ENCODE measurements around the gene TMEM271.

Gene TMEM271, protein sequence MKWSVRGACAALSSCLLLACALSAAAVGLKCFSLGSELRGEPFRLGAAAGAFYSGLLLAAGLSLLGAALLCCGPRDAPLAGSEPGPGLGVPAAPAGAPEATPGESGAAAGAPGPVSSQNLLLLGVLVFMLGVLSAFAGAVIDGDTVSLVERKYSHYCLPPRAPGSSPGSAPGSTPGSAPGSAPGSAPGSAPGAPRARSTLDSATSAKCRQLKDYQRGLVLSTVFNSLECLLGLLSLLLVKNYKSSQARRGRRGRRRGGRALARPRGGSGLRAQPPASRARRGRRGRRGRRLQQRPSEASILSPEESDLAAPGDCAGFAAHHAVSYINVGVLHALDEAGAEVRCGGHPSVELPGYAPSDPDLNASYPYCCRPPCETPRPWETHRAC

DNA sequence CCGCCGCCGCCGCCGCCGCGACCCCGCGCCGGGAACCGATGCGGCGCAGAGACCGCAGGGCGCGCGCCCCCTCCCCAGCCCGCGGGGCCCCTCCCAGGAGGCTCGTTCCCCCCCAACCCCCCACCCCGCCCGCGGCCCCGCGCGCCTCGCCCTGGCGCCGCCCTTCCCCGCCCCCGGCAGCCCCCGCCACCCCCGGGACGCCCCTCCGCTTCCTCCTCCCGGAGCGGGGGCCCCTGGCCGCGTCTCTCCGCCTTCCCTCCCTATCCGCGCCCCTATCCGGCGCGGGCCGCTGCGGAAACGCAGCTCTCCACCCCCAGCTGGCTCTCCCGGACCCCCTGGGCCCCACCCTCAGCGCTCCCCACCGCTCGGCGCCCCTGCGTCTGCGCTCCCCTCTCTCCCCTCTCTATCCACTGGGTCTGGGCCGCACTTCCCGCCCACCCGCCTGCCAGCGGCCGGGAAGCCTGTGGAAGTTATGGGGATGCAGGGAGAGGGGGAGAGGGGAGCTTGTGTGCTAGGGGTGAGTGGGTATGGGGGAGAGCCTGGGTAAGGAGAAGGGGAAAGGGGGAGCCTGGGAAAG, at the start of gene TMEM271:
Gene TMEM271, minus strand, starts transcription at position 51 of the 577 bp plus-strand sequence. CDS start 233 bp downstream, outside the sequence.
- DNase-seq (ENCODE audit: low spot score) = no peak

DNA sequence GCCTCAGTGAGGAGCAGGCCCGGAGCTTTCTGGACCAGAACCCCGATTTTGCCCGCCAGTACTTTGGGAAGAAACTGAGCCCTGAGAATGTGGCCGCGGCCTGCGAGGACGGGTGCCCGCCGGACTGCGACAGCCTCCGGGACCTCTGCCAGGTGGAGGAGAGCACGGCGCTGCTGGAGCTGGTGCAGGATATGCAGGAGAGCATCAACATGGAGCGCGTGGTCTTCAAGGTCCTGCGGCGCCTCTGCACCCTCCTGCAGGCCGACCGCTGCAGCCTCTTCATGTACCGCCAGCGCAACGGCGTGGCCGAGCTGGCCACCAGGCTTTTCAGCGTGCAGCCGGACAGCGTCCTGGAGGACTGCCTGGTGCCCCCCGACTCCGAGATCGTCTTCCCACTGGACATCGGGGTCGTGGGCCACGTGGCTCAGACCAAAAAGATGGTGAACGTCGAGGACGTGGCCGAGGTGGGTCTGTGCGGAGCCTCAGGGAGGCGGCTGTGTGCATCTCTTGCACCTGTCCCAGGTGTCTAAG, 49.6 kb upstream of the TMEM271 start:
- no peak for DNase-seq (ENCODE audit: low spot score)

DNA sequence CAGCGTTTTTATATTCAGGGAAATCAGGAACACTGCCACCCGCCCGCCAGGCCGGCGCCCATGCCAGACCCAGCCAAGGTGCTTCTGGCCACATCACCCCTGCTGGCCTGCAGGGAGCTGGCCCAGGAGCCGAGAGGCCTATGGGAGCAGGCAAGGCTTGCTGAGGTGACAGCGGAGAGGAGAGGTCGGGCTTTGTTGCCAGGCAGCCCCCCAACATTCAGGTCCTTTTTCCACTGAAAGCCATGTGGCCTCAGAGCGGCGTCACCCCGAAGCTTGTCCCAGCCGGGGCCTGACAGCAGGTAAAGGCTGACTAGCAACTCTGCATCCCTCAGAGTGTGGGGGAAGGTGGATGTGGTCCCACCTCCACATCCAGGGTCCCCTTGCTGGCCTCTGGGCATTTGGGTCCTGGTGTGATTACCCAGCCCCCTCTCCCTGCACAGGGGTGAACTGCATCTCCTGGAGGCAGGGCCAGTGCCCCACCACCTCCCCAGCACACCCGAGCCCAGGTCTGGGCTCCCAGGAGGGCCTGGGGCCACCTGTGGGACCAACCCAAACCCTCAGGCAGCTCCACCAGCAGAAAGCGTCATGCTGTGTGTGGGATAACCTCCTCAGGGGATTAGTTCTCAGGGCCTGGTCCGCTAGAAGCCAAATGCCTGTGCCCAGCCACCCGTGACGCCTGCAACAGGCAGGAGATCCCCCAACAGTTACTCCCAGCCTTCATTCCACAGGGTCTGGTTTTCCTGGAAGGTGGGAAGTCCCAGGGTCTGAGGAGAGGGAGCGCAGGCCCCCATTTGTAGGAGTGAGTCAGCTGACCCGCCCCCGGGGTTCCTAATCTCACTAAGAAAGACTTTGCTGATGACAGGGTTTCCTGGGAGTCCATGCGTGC, 48.9 kb upstream of the TMEM271 start, which contains the start of gene PDE6B:
Gene PDE6B, plus strand, starts transcription at position 869 of the 886 bp plus-strand sequence. CDS start 54 bp downstream, outside the sequence.
- no peak for DNase-seq (ENCODE audit: low spot score)

DNA sequence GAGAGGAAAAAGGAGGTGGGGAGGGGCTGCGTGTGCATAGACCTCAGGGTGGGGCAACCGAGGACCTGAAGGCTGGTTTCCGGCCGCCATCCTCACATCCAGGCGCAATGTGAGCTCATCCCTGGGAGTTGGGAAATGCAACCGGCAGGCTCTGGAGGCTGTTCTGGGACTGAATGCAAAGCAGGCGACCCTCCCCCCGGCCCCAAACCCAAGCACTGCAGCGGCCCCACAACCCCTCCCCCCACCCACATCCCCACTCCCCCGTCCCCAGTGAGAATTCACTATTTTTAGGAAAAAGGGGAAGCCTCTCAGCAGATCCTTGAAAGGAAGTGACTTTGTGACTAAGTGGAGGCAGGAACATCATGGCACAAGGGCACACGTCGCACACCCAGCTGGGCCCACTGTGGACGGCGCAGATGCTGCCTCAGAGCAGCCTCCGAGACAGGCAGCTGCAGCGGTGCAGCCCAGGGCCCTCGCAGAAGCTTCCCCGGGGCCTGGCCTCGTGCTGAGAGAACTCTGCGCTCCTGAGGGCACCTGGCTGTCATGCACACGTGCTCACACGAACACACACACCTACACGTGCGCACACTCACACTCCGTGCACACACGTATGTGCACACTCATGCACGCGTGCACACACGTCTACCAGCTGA, 47.9 kb upstream of the TMEM271 start:
- DNase-seq (ENCODE audit: low spot score) = no peak

DNA sequence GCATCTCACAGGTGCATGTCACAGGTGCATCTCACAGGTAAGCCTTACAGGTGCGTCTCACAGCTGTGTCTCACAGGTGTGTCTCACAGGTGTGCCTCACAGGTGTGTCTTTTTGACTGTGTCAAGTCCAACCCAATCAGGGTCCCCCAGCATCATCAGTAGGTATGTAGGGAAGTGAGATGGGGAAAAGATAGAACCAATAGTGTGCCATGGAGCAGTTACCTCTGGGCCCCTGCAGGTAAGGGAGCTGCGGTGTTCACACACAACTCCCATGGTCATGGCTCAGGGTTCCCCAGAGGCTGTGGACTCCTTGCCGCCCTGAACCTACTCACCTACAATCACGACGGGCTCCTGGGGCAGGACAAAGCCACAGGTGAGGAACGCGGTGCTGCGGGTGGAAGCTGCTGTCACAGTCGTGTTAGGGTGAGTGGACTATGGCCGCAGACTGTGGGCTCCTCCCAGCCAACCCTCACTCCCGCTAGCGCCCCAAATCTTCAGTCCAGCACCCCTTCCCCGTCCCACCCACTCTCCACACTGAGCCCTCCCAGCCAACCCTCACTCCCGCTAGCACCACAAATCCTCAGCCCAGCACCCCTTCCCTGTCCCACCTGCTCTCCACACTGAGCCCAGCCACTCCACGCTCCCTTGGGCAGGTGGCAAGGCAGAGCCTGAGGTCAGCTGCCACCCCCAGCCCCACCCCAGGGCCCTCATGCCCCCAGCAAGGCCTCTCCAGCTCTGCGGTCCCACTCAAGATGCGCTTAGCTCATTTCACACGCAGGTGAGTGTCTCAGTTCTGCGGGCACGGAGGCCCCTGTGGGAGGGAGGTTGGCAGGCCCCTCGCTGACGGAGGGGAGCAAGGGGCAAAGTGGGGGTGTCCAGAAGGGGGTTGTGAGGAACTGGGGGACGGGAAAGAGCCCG, 47.2 kb upstream of the TMEM271 start:
- DNase-seq (ENCODE audit: low spot score) = no peak

DNA sequence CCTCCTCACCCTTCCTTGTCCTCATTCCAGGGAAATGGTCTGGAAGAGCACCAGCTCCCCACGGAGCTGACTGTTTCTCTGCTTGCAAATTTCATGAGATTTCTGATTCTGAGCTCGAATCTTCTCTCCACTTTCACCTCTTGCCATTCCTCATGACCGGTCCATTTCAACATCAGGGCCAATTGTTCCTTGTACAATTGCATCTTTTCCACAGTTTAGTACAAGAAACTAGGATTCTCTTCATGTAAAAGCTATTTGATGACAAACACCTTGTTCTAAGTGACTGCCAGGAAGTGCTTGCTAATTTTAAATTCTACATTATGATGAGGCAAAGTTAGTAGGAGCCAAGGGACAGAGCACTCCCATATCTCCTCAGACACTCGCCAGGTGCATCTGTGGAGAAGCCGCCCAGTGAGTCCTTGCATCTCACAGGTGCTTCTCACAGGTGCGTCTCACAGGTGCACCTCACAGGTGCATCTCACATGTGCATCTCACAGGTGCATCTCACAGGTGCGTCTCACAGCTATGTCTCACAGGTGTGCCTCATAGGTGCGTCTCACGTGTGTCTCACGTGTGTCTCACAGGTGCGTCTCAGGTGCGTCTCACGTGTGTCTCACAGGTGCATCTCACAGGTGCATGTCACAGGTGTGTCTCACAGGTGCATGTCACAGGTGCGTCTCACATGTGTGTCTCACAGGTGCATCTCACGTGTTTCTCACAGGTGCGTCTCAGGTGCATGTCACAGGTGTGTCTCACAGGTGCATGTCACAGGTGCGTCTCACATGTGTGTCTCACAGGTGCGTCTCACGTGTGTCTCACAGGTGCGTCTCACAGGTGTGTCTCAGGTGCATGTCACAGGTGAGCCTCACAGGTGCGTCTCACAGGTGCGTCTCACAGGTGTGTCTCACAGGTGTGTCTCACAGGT, 46.2 kb upstream of the TMEM271 start:
- DNase-seq (ENCODE audit: low spot score) = no peak

DNA sequence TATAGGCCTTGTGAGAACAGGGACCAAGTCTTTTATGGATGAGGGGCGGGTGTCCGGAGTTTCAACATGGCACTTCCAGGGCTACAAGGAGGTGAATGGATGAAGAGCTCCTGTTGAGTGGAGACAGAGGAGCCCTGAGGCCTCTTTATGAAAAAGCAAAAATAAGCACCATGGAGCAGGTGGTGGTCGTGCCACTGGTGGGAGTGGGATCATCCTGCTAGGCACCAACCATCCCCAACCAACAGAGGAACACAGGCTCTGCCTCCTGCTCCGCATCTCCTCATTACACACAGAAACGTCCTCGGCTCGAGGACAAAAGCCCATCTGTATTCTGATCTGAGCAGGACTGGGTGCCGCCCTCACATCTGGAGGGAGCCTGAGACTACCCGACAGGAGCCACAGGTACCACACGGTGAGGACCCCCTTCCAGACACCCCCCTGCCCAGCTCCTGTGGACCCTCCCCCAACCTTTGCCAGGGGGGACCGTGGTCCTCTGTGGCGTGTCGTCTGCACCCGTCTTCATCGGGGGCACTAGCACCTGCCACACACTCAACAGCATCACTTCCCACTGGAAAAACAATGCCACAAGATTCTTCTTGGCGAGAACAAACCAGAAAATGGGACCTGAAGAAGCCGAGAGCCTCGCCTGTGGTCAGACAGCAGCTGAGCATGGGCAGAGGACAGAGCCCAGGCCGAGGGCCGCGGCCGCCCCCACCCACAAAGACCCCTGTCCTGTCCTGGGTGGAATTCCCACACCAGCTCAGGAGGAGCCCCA, 45.4 kb upstream of the TMEM271 start:
- DNase-seq (ENCODE audit: low spot score) = no peak

DNA sequence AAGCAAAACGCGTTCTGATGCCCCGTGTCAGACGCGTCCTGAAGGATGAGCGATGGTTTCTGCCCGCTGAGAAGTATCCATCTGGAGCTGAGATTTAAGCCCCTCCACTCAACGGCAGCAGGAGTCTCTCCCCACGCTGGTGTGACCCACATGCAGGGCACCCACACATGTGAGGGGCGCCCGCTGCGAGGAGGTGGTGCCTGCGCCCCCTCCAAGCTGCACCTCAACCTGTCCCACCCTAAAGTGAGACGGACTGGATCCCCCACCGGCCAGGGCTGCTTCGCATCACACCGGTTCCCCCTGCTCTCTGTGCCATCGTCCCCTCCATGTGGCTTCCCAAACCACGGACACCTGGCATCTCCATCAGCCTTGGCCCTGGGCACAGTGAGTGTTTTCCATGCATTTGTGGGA, 44.8 kb upstream of the TMEM271 start:
- DNase-seq (ENCODE audit: low spot score) = no peak

DNA sequence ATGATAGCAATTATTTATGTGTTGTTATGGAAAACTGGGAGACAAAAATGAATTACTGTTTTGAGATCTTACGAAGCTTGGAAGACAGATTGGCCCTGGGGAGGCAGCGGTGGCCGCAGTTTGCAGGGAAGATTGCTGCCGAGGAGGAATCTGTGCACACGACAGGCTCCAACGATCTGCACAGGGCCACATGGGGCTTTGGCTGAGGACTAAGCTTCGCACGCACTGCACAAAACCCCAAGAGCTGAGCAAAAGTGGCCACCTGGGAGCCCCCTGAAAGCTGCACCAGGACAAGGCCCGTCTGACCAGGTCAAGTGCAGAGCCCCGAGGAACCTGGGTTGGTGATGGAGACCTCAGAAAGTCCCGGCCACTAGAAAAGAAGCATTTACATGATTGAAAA, 44.1 kb upstream of the TMEM271 start:
- DNase-seq (ENCODE audit: low spot score) = no peak

DNA sequence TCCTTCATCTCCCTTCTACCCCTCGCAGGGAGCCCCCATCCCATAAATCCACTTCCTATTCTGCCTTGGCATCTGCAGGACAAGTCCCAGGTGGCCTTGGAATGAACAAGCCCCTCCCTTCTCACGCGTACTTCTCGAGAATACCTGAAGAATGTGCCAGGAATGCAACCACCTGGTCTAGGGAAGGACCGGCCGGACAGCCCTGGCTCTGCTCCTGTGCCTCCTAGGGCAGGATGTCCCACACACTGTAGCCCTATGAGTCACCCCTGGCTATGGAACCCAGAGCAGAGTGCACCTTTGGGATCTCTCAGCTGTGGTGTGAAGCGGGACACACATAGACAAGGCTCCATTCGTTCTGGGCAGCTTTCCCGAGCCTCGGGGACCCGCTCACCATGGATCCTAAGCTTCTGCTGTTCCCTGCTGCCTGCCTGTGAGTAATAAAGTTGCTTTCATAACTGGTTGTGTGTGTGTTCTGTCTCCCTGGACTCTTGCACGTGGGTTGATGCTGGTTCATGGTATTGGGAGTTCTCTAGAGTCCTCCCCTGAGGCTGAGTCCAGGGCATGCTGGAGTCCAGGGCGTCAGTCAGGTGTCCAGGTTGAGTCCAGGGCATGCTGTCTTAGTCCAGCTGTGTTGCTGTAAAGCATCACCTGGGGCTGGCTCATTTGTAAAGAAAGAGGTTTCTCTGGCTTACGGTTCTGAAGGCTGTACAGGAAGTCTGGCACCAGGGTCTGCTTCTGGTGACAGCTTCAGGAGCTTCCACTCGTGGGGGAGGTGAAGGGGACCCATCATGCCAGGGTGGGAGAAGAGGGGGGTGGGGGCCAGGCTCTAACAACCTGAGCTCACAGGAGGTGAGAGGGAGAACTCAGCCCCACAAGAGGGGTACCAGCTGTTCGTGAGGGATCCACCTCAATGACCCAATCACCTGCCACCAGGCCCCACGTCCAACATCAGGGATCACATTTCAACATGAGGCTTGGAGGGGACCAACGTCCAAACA, 41.8 kb upstream of the TMEM271 start:
- DNase-seq (ENCODE audit: low spot score) = no peak

DNA sequence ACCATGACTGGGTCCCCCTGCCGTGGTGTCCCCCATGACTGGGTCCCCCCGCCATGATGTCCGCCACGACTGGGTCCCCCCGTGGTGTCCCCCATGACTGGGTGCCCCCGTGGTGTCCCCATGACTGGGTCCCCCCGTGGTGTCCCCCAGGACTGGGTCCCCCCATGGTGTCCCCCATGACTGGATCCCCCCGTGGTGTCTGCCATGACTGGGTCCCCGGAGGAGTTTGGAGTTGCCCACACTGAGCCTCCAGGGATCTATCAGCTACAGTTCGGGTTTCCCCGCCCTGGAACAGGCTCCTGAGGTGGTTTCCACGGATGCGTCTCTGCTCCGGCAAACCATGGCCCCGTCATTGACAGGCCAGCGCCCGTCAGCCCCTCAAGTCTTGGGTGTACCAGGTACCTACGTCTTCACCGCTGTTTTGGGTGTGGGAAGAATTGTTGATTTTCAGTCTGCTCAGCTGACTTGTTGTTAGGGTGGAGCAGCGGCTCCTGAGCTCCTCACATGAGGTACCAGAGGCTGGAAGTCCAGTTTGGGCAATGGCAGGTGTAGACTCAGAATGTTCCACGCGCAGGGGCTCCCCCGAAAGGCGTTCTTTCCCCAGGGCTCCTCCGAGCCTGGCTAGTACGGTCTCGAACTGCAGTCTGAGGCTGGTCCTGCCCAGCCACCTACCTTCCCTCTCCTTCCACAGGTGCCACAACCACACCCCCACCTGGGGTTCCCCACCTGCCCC, 41.0 kb upstream of the TMEM271 start:
- no peak for DNase-seq (ENCODE audit: low spot score)

DNA sequence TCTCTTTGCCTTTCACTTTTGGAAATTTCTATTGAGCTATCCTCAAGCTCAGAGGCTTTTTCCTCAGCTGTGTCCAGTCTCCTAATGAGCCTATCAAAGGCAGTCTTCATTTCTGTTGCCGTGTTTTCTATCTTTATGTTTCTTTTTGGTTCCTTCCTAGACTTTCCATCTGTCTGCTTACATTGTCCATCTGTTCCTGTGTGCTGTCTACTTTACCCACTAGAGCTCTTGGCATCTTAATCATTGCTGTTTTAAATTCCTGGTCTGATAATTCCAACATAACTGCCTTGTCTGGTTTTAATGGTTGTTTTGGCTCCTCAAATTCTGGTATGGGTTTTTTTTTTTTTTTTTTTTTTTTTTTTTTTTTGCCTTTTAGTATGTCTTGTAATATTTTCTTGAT, 40.0 kb upstream of the TMEM271 start:
- no peak for DNase-seq (ENCODE audit: low spot score)

DNA sequence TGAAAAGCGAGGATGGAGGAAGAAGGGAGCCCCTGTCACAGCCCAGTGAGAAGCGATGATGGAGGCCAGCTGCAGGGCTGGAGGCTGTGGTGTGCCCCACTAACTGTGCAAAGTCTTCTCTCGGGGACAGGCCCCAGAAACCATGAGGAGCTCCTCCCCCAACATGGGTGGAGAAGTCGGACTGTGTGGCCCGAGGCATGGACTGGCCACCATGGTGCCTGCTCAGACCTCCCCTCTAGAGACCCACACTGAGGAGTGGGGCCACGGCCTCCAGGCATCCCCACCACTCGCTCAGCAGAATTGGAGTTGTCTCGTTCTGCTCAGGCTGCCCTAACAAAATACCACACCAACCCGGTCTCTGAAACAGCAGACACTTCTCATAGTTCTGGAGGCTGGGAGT, 37.0 kb upstream of the TMEM271 start:
- no peak for DNase-seq (ENCODE audit: low spot score)

DNA sequence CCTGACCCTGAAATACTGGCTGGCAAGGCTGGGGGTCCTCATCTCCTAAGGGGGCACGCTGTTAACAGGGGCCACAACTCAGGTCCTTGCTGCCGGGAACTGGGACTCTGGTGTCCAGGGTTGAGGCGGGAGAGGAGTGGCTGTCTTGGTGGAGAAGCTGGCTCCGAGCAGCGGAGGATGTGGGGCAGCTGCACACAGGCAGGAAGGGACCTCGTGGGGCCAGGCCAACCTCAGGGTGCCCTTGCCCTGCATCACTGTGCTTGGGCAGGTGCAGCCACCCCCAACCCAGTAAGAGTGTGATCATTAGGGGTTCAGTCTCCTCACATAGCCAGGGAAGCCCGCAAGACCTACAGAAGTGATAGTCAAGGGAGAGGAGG, 36.6 kb upstream of the TMEM271 start:
- DNase-seq (ENCODE audit: low spot score) = no peak

DNA sequence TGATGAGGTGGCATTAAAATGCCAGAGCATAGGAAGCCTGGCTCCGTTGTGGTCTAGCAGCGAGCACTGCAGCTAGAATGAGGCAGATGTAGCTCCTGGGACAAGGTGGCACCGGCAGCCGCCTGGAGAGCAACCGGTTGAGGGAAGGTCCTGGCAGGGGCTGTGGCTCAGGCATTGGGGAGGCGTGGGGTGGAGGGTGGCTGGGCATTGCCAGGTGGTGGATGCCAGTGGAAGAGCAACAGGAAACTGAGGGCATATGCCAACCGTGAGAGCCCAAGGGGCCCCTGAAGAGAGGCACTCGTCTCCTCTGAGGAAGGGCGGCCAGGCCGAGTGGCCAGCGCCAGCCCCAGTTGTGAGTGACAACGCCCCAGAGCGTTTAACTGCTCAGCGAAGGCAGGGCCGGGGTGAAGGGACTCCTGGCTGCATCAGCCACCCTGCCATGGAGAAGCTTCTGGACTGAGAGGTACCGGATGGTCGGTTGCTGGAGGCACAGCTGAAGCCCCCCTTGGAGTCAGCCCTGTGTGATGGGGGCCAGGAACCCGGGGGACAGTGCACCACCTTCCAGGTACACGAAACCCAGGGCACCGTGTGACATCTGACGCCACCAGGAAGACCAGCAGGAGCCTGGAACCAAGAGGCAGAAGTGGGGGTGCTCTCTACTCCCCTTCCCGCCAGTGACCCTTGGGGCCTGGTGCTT, 36.1 kb upstream of the TMEM271 start:
- DNase-seq (ENCODE audit: low spot score) = no peak
